Astrocyte (in vitro differentiated cells and primary cell): ENCODE measurements around the gene EIF1AY.

ENCODE experiments used
- EZH2 ChIP-seq: IDR thresholded peaks from 2 replicates; pipeline ENCODE4 v1.6.1; 2012; ENCODE audit warnings: mild to moderate bottlenecking, low read length, inconsistent platforms; ENCODE audit not compliant: insufficient read depth
- TF ChIP-seq, protein P1 (sequence below): IDR thresholded peaks from 2 replicates; pipeline ENCODE4 v1.5.1; 2011; ENCODE audit warnings: low read depth, mild to moderate bottlenecking, inconsistent platforms, low read length, moderate library complexity; ENCODE audit not compliant: insufficient read depth

DNA sequence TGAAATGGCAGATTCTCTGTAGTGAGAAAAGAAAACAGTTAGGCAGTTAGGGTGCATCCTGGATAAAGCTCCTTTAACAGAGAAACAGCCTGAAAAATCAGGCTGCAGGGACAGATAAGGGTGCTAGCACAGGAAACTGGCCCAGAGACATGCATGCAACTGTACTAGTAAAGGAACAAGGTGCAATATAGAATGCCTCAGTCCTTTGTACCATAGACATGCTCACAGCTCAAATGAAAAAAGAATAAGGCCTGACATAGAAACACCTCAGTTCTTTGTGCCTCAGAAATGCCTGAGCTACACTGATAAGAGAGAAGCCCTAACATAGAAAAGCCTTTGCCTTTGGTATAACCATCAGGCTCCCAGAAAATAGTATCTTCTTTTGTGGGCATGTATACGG is 37.4 kb upstream of the EIF1AY start:
- TF ChIP-seq, protein P1, sequence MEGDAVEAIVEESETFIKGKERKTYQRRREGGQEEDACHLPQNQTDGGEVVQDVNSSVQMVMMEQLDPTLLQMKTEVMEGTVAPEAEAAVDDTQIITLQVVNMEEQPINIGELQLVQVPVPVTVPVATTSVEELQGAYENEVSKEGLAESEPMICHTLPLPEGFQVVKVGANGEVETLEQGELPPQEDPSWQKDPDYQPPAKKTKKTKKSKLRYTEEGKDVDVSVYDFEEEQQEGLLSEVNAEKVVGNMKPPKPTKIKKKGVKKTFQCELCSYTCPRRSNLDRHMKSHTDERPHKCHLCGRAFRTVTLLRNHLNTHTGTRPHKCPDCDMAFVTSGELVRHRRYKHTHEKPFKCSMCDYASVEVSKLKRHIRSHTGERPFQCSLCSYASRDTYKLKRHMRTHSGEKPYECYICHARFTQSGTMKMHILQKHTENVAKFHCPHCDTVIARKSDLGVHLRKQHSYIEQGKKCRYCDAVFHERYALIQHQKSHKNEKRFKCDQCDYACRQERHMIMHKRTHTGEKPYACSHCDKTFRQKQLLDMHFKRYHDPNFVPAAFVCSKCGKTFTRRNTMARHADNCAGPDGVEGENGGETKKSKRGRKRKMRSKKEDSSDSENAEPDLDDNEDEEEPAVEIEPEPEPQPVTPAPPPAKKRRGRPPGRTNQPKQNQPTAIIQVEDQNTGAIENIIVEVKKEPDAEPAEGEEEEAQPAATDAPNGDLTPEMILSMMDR: no peak
- TF ChIP-seq EZH2: no peak
